Breast epithelium (tissue), 4 donors: ENCODE data around the gene FRA10AC1. TPM values are rescaled to one million over a fixed set of nuclear protein-coding genes. Genes with fewer than 3 reads are reported as not detected.

ENCODE experiments used
- DNase-seq, 2 donors: peaks; one replicate each; pipeline ENCODE4 v3.0.0-alpha.2; 2019; ENCODE audit warnings: low spot score in 2 of 2
- H3K27ac ChIP-seq, 2 donors: fragments of 200-600 bp; sonication (generic) in 1 of 2; one replicate each; pipeline ENCODE4 v1.5.1; 2016 to 2019; ENCODE audit warnings: mild to moderate bottlenecking in 1 of 2
- H3K27me3 ChIP-seq, 2 donors: fragments of 200-600 bp; sonication (generic) in 1 of 2; one replicate each; pipeline versions ENCODE4 v1.5.1 to v1.6.0; 2017 to 2019; ENCODE audit warnings: control low read depth in 1 of 2, mild to moderate bottlenecking in 1 of 2
- H3K36me3 ChIP-seq: fragments of 200-600 bp; one replicate; pipeline ENCODE4 v1.5.1; 2019
- H3K4me1 ChIP-seq, 2 donors: fragments of 200-600 bp; sonication (generic); one replicate each; pipeline ENCODE4 v1.5.1; 2016 to 2019; ENCODE audit warnings: control low read depth in 1 of 2
- H3K4me3 ChIP-seq, 3 donors: fragments of 200-600 bp; sonication (generic); 1 replicate in 2 of 3; 2 replicates in 1 of 3; pipeline ENCODE4 v1.5.1; 2016 to 2019; ENCODE audit warnings: mild to moderate bottlenecking in 3 of 3, moderate library complexity in 2 of 3
- H3K9me3 ChIP-seq, 2 donors: fragments of 200-600 bp; sonication (generic) in 1 of 2; one replicate each; pipeline ENCODE4 v1.5.1; 2016 to 2019; ENCODE audit warnings: control low read depth in 1 of 2
- POLR2A ChIP-seq: fragments of 450-650 bp; IDR thresholded peaks from one replicate; pipeline ENCODE4 v1.6.1; 2016; ENCODE audit warnings: antibody characterized with exemption, mild to moderate bottlenecking, moderate library complexity
- POLR2AphosphoS5 ChIP-seq, 3 donors: sonication (generic); formaldehyde crosslinking; IDR thresholded peaks; one replicate each; pipeline ENCODE4 v1.6.1; 2017; ENCODE audit warnings: antibody characterized with exemption in 3 of 3
- intact Hi-C: fragments of 100-400 bp; cut with DNase I; formaldehyde crosslinking; loops from one replicate; pipeline ENCODE4 v1.15.1; 2023; ENCODE audit warnings: low total_unique reads
- total RNA-seq, 3 donors: library from RNA; depleted of rRNA; stranded (reverse); fragments of >200 nt; gene quantifications; one replicate each; pipeline ENCODE4 v1.1.0, GENCODE V29; 2016
- TF ChIP-seq, protein P1 (sequence below), 3 donors: fragments of 450-650 bp; IDR thresholded peaks; one replicate each; pipeline ENCODE4 v1.5.1; 2016 to 2017; ENCODE audit warnings: antibody characterized with exemption in 3 of 3, mild to moderate bottlenecking in 3 of 3, moderate library complexity in 3 of 3

Gene FRA10AC1, protein sequence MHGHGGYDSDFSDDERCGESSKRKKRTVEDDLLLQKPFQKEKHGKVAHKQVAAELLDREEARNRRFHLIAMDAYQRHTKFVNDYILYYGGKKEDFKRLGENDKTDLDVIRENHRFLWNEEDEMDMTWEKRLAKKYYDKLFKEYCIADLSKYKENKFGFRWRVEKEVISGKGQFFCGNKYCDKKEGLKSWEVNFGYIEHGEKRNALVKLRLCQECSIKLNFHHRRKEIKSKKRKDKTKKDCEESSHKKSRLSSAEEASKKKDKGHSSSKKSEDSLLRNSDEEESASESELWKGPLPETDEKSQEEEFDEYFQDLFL
- total RNA-seq: 10 to 100 TPM; 18.2 to 32.8 (median 24.3) TPM

DNA sequence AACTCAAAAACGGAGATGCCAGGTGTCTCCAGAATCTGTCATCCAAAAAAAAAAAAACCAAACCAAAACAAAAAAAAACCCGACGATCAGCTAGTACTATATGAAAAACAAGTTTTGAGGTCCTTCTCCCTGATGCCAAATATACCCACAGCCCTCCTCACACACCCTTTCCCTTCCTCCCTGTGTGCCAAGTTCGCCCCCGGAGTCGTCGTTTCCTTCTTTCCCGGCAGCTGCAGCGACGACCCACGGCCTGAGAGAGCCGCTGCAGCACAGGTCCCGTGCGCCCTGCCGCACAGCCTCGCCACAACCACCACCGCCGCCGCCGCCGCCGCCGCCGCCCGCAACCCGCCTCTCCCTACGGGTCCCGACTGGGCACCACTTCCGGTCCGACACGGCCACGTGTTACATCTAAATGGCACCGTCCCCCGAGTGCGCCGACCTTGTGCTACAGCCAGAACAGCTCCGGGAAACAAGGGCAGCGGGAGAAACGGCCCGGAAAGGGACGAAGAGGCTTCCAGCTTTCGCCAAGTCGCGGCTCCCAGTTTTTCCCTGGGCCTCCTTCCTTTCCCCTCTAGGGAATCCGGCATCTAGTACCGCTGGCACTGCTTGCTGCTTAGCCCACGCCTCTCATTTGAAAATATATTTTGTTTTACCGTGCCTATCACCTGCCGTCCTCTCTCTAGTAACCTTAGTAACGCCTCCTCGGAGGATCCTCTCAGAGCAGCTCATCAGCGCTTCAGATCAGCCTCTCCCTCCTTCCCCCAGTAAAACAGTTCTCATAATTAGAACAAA is at the start of gene FRA10AC1:
Gene FRA10AC1, minus strand, starts transcription at position 383 of the 792 bp plus-strand sequence. CDS start 2,486 bp downstream, outside the sequence.
- Histone ChIP-seq H3K27ac (peak within 1 kb of the TSS; percentile 89 to 95), H3K36me3 (peaks cover 10% of the 10 kb centered on the region), H3K4me3 (peak within 1 kb of the TSS; percentile 60 to 83 (median 61)), H3K27me3 (no peaks in the 10 kb centered on the region), H3K4me1 (no peaks in the 10 kb centered on the region), H3K9me3 (no peaks in the 10 kb centered on the region)
- TF ChIP-seq POLR2A: peak; percentile 63
- peak; percentile 93 to 97 (median 95) for TF ChIP-seq POLR2AphosphoS5 (IDR thresholded peaks at IDR 0.05)
- TF ChIP-seq, protein P1, sequence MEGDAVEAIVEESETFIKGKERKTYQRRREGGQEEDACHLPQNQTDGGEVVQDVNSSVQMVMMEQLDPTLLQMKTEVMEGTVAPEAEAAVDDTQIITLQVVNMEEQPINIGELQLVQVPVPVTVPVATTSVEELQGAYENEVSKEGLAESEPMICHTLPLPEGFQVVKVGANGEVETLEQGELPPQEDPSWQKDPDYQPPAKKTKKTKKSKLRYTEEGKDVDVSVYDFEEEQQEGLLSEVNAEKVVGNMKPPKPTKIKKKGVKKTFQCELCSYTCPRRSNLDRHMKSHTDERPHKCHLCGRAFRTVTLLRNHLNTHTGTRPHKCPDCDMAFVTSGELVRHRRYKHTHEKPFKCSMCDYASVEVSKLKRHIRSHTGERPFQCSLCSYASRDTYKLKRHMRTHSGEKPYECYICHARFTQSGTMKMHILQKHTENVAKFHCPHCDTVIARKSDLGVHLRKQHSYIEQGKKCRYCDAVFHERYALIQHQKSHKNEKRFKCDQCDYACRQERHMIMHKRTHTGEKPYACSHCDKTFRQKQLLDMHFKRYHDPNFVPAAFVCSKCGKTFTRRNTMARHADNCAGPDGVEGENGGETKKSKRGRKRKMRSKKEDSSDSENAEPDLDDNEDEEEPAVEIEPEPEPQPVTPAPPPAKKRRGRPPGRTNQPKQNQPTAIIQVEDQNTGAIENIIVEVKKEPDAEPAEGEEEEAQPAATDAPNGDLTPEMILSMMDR (IDR thresholded peaks at IDR 0.05): peak in 2 of 3 donors; percentile 39 to 56
- intact Hi-C loops: no loop called here
- peak; percentile 91 to 94 for DNase-seq

DNA sequence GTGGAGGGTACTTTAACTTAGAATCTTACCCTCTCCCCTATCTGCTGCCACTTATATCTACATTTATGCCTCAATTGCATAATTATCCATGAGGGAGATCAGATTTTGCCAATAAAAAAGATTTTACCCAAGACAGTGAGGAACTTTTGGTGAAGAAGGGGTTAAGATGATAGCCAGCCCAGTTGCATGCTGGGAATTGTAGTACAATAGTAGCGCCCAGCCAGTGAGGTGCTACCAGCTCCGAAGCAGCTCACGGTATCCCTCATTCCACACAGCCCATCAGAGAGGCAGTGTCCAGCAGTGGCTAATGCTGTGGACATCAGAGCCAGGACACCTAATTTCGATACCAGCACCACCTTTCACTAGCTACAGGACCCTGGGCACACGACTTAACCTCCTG is 49.4 kb upstream of the FRA10AC1 start:
- no peaks in the 10 kb centered on the region for H3K4me1 ChIP-seq
- no peak overlapping the region for H3K27ac ChIP-seq
- intact Hi-C loops: no loop called here
- no peak for DNase-seq
- no peaks in the 10 kb centered on the region for H3K9me3 ChIP-seq
- TF ChIP-seq POLR2A (no peak), POLR2AphosphoS5 (IDR thresholded peaks at IDR 0.05) (no peak)
- TF ChIP-seq, protein P1 (IDR thresholded peaks at IDR 0.05): no peak
- H3K27me3 ChIP-seq: no peaks in the 10 kb centered on the region
- H3K4me3 ChIP-seq: peak overlapping the region in 2 of 3 donors; percentile 24 to 53
- no peaks in the 10 kb centered on the region for H3K36me3 ChIP-seq

DNA sequence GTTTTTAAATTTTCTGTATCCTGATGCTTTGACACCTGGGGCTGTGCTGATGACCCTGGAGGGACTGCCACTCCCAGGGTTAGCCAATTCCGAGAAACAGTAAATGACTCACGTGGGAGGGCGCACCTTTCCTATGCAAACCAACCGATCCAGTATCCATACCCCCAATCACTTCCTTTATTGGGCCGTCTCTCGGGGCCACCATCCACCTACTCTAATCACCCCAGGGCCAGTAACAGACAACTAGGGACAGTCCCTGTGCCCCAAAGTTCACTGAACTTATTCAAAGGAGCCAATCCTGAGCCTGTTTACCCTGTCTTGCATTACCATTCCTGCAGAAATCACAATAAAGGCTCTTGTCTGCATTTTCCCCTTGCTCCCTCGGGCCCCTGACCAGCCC is 48.7 kb upstream of the FRA10AC1 start:
- no peaks in the 10 kb centered on the region for H3K27me3 ChIP-seq
- H3K4me3 ChIP-seq: no peak overlapping the region
- DNase-seq: no peak
- TF ChIP-seq POLR2A (no peak), POLR2AphosphoS5 (IDR thresholded peaks at IDR 0.05) (no peak)
- TF ChIP-seq, protein P1 (IDR thresholded peaks at IDR 0.05): no peak
- H3K4me1 ChIP-seq: no peaks in the 10 kb centered on the region
- H3K9me3 ChIP-seq: no peaks in the 10 kb centered on the region
- intact Hi-C loops: no loop called here
- H3K36me3 ChIP-seq: no peaks in the 10 kb centered on the region
- H3K27ac ChIP-seq: no peak overlapping the region

DNA sequence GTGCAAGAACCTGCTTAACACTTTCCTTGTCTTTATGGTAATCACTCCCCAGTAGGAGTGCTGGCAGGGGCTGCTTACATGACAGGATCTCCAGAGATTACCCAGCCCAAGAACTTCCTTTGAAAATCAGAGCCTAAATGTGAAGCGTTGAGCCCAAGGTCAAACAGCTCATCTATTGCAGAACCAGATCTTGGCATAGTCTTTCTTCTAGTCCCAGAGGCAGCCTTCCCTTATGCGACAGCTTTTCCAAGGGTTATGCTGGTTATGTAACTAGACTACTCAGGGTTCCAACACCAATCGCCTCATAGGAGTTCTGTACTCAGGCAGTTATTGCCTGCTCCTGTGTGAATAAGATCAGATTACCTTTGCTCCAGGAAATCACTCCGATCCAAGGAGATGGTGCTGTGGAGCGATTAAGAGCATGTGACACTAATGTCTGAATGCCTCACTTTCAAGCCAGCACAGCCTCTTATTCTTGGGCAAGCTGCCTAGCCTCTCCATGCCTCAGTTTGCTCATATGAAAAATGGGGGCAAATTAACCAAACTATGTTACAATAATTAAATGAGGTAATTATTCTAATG is 46.9 kb upstream of the FRA10AC1 start:
- no peaks in the 10 kb centered on the region for H3K4me1 ChIP-seq
- DNase-seq: no peak
- H3K27ac ChIP-seq: no peak overlapping the region

More for the DNA sequence above, 46.9 kb upstream of the FRA10AC1 start:
- H3K27me3 ChIP-seq: no peaks in the 10 kb centered on the region
- TF ChIP-seq POLR2A (no peak), POLR2AphosphoS5 (IDR thresholded peaks at IDR 0.05) (no peak)
- TF ChIP-seq, protein P1 (IDR thresholded peaks at IDR 0.05): no peak
- H3K4me3 ChIP-seq: no peak overlapping the region
- H3K36me3 ChIP-seq: no peaks in the 10 kb centered on the region
- H3K9me3 ChIP-seq: no peaks in the 10 kb centered on the region
- intact Hi-C loops: no loop called here
